OCI-LY7 (cell line): ENCODE results near the gene FAM163B. TPM values are rescaled to one million over a fixed set of nuclear protein-coding genes. Genes with fewer than 3 reads are reported as not detected.

Experiments used
- BruUV-seq: library from RNA; stranded (reverse); fragments of 400-500 nt; replicated peaks from 2 replicates; lab custom pipeline; 2021; lab: Mats Ljungman, UMichigan
- CTCF ChIA-PET: fragments of 300-600 bp; sonication (Branson Sonifier 250); formaldehyde crosslinking; loops from one replicate; lab custom pipeline; 2022; ENCODE audit warnings: antibody characterized with exemption; ENCODE audit not compliant: unreplicated experiment; lab: Charles Lee
- POLR2A ChIA-PET: fragments of 300-600 bp; sonication (Branson Sonifier 250); formaldehyde crosslinking; loops from one replicate; lab custom pipeline; 2022; ENCODE audit warnings: antibody characterized with exemption; lab: Charles Lee
- DNase-seq: peaks from one replicate; pipeline ENCODE4 v3.0.0-alpha.2; 2015; ENCODE audit warnings: low spot score
- H2AFZ ChIP-seq: fragments of 200-600 bp; sonication (generic), shearing (Covaris generic); 2 replicates; pipeline ENCODE4 v1.6.1; 2014; ENCODE audit warnings: mild to moderate bottlenecking, antibody characterized with exemption, low read length, moderate library complexity
- H3K27ac ChIP-seq: fragments of 200-600 bp; sonication (generic); 2 replicates; pipeline ENCODE4 v1.5.1; 2014; ENCODE audit warnings: mixed run types, low read depth, mild to moderate bottlenecking, moderate library complexity, low read length, inconsistent platforms; ENCODE audit not compliant: poor library complexity, severe bottlenecking
- H3K36me3 ChIP-seq: fragments of 200-600 bp; sonication (generic); 2 replicates; pipeline ENCODE4 v1.6.1; 2014; ENCODE audit warnings: mild to moderate bottlenecking, antibody characterized with exemption, low read length, moderate library complexity, mixed read lengths; ENCODE audit not compliant: insufficient read depth
- H3K4me1 ChIP-seq: fragments of 200-600 bp; sonication (generic); 2 replicates; pipeline ENCODE4 v1.5.1; 2014; ENCODE audit warnings: mild to moderate bottlenecking, low read length; ENCODE audit not compliant: insufficient read depth, poor library complexity, severe bottlenecking
- H3K4me2 ChIP-seq: fragments of 200-600 bp; sonication (generic); 2 replicates; pipeline ENCODE4 v1.6.1; 2014; ENCODE audit warnings: mild to moderate bottlenecking, low read length
- H3K4me3 ChIP-seq: fragments of 200-600 bp; sonication (generic); 2 replicates; pipeline ENCODE4 v1.5.1; 2014; ENCODE audit warnings: mild to moderate bottlenecking, low read depth, low read length; ENCODE audit not compliant: poor library complexity, severe bottlenecking
- H3K79me2 ChIP-seq: fragments of 200-600 bp; sonication (generic); 2 replicates; pipeline ENCODE4 v1.6.1; 2016; ENCODE audit warnings: low read depth, mild to moderate bottlenecking, low read length, moderate library complexity, mixed read lengths; ENCODE audit not compliant: insufficient read depth
- H3K9me2 ChIP-seq: fragments of 200-600 bp; sonication (generic); 2 replicates; pipeline ENCODE4 v1.6.1; 2016; ENCODE audit warnings: mild to moderate bottlenecking, low read length, mixed read lengths; ENCODE audit not compliant: insufficient read depth
- H3K9me3 ChIP-seq: fragments of 200-600 bp; sonication (generic); 2 replicates; pipeline ENCODE4 v1.6.1; 2014; ENCODE audit warnings: mild to moderate bottlenecking, mixed run types, low read length, mixed read lengths
- H4K20me1 ChIP-seq: fragments of 200-600 bp; sonication (generic); 2 replicates; pipeline ENCODE4 v1.6.1; 2014; ENCODE audit warnings: mild to moderate bottlenecking, antibody characterized with exemption, low read length, moderate library complexity, mixed read lengths; ENCODE audit not compliant: insufficient read depth
- CTCF ChIP-seq: fragments of 200-600 bp; sonication (generic); conservative IDR thresholded peaks from 2 replicates; pipeline ENCODE4 v1.5.1; 2014; ENCODE audit warnings: mild to moderate bottlenecking, antibody characterized with exemption, low read length, moderate library complexity, mixed read lengths
- EZH2phosphoT487 ChIP-seq: fragments of 200-600 bp; sonication (generic); IDR thresholded peaks from 2 replicates; pipeline ENCODE4 v1.6.1; 2018; ENCODE audit warnings: low read depth, borderline replicate concordance, mild to moderate bottlenecking, mixed run types, antibody characterized with exemption, low read length, moderate library complexity, mixed read lengths
- intact Hi-C: fragments of 100-400 bp; cut with micrococcal nuclease; formaldehyde crosslinking; loops from one replicate; pipeline ENCODE4 v1.10.0; 2022; ENCODE audit not compliant: unreplicated experiment
- total RNA-seq, 2 experiments: library from RNA; depleted of rRNA in 1 of 2; stranded (reverse); fragments of >200 nt in 1 of 2; shearing (Covaris generic) in 1 of 2; gene quantifications; 2 replicates each; pipeline ENCODE4 v1.2.3, GENCODE V29; 2014 to 2022

The FAM163B gene
- total RNA-seq, 2 experiments from 2014 or later: 2.6 to 7.8 TPM

GRCh38 chr9:133557581-133557980, 51.6 kb downstream of the FAM163B start:
- CTCF ChIA-PET: interaction anchor here (0.6 kb wide), 1 partner anchor 223 kb away, joined by 4 read pairs; no protein-coding TSS in a partner anchor
- Histone ChIP-seq H3K9me3 (no peaks in the 10 kb centered on the region), H3K79me2 (no peaks in the 10 kb centered on the region), H3K27ac (peak overlapping the region; percentile 70), H3K4me3 (peak overlapping the region; percentile 36), H3K4me1 (peaks cover 36% of the 10 kb centered on the region), H4K20me1 (no peaks in the 10 kb centered on the region), H3K4me2 (peak overlapping the region; percentile 65), H3K9me2 (no peaks in the 10 kb centered on the region), H3K36me3 (no peaks in the 10 kb centered on the region), H2AFZ (peak overlapping the region; percentile 65; the same call in 1 of the 2 replicates)
- intact Hi-C loops: no loop called here
- BruUV-seq: no TSS peak
- DNase-seq: no peak
- POLR2A ChIA-PET: interaction anchor here (1.3 kb wide), 1 partner anchor 146 kb away, joined by 3 read pairs; no protein-coding TSS in a partner anchor
- TF ChIP-seq CTCF (no peak), EZH2phosphoT487 (no peak)

- Histone ChIP-seq H3K4me2 (no peak overlapping the region), H3K27ac (no peak overlapping the region), H3K4me3 (no peak overlapping the region), H3K36me3 (no peaks in the 10 kb centered on the region), H4K20me1 (no peaks in the 10 kb centered on the region), H3K4me1 (peaks cover 36% of the 10 kb centered on the region), H2AFZ (no peak overlapping the region), H3K9me3 (no peaks in the 10 kb centered on the region), H3K79me2 (no peaks in the 10 kb centered on the region), H3K9me2 (no peaks in the 10 kb centered on the region)
- intact Hi-C loops: no loop called here
- DNase-seq: no peak
- BruUV-seq: no TSS peak
- CTCF ChIA-PET: interaction anchor here (0.9 kb wide), 1 partner anchor 57 kb away, joined by 4 read pairs; no protein-coding TSS in a partner anchor
- TF ChIP-seq EZH2phosphoT487 (no peak), CTCF (no peak)
- POLR2A ChIA-PET: no interaction called here
Measured at GRCh38 chr9:133556354-133556753, 52.8 kb downstream of the FAM163B start.

GRCh38 chr9:133554729-133555128, 54.5 kb downstream of the FAM163B start:
- no peaks in the 10 kb centered on the region for H3K9me2 ChIP-seq
- no peak overlapping the region for H3K4me2 ChIP-seq
- no peak for DNase-seq
- H3K9me3 ChIP-seq: no peaks in the 10 kb centered on the region
- no TSS peak for BruUV-seq
- no peak overlapping the region for H3K27ac ChIP-seq
- no peak overlapping the region for H3K4me3 ChIP-seq
- CTCF ChIA-PET: no interaction called here
- H3K4me1 ChIP-seq: peaks cover 36% of the 10 kb centered on the region
- H3K79me2 ChIP-seq: no peaks in the 10 kb centered on the region
- no peaks in the 10 kb centered on the region for H4K20me1 ChIP-seq
- TF ChIP-seq CTCF (no peak), EZH2phosphoT487 (no peak)
- H2AFZ ChIP-seq: no peak overlapping the region
- intact Hi-C loops: no loop called here
- POLR2A ChIA-PET: no interaction called here
- H3K36me3 ChIP-seq: no peaks in the 10 kb centered on the region
